ENCODE measurements around the gene PNPLA6.

Gene PNPLA6

GRCh38 chr19:7535047-7535997 lies at the start of gene PNPLA6:
TSS of gene PNPLA6 (plus strand) at chr19:7535717. CDS start at chr19:7535789, 72 bp downstream.
- peak; percentile 94 to 97 for DNase-seq
- no peak for TF ChIP-seq GATA1 (IDR thresholded peaks at IDR 0.05; ENCODE audit: low read depth, low read length)
- peak; percentile 20 for TF ChIP-seq POLR2A (IDR thresholded peaks at IDR 0.05; ENCODE audit: low read length)

GRCh38 chr19:7486923-7487322 lies 48.6 kb upstream of the PNPLA6 start:
- TF ChIP-seq POLR2A (IDR thresholded peaks at IDR 0.05; ENCODE audit: low read length) (no peak), GATA1 (IDR thresholded peaks at IDR 0.05; ENCODE audit: low read depth, low read length) (no peak)
- DNase-seq = no peak

GRCh38 chr19:7488736-7489353 lies 46.7 kb upstream of the PNPLA6 start, which contains the start of gene PEX11G:
TSS of gene PEX11G (minus strand) at chr19:7489035. CDS start at chr19:7489010, 25 bp downstream.
- peak; percentile 80 for TF ChIP-seq POLR2A (IDR thresholded peaks at IDR 0.05; ENCODE audit: low read length)
- no peak for TF ChIP-seq GATA1 (IDR thresholded peaks at IDR 0.05; ENCODE audit: low read depth, low read length)

GRCh38 chr19:7489609-7490044 lies 45.9 kb upstream of the PNPLA6 start:
- no peak for TF ChIP-seq GATA1 (IDR thresholded peaks at IDR 0.05; ENCODE audit: low read depth, low read length)
- TF ChIP-seq POLR2A (IDR thresholded peaks at IDR 0.05; ENCODE audit: low read length) = no peak
- no peak for DNase-seq

More at GRCh38 chr19:7488736-7489353, 46.7 kb upstream of the PNPLA6 start, which contains the start of gene PEX11G:
- DNase-seq = peak; percentile 91 to 95

GRCh38 chr19:7492142-7492541 lies 43.4 kb upstream of the PNPLA6 start:
- no peak for DNase-seq
- no peak for TF ChIP-seq POLR2A (IDR thresholded peaks at IDR 0.05; ENCODE audit: low read length)

- no peak for TF ChIP-seq GATA1 (IDR thresholded peaks at IDR 0.05; ENCODE audit: low read depth, low read length)
- TF ChIP-seq POLR2A (IDR thresholded peaks at IDR 0.05; ENCODE audit: low read length) = no peak
- DNase-seq = no peak
These were observed 43.0 kb upstream of the PNPLA6 start for GRCh38 chr19:7492558-7492957.

- no peak for DNase-seq
These were observed 41.0 kb upstream of the PNPLA6 start for GRCh38 chr19:7494416-7495098.

GRCh38 chr19:7497292-7497691 lies 38.2 kb upstream of the PNPLA6 start:
- TF ChIP-seq GATA1 (IDR thresholded peaks at IDR 0.05; ENCODE audit: low read depth, low read length) (no peak), POLR2A (IDR thresholded peaks at IDR 0.05; ENCODE audit: low read length) (no peak)
- DNase-seq = no peak

More at GRCh38 chr19:7494416-7495098, 41.0 kb upstream of the PNPLA6 start:
- no peak for TF ChIP-seq POLR2A (IDR thresholded peaks at IDR 0.05; ENCODE audit: low read length)
- TF ChIP-seq GATA1 (IDR thresholded peaks at IDR 0.05; ENCODE audit: low read depth, low read length) = no peak

- TF ChIP-seq POLR2A (IDR thresholded peaks at IDR 0.05; ENCODE audit: low read length) (no peak), GATA1 (IDR thresholded peaks at IDR 0.05; ENCODE audit: low read depth, low read length) (no peak)
- DNase-seq = peak; percentile 79 to 85
These were observed 34.6 kb upstream of the PNPLA6 start for GRCh38 chr19:7500811-7501450.

- no peak for TF ChIP-seq POLR2A (IDR thresholded peaks at IDR 0.05; ENCODE audit: low read length)
- no peak for TF ChIP-seq GATA1 (IDR thresholded peaks at IDR 0.05; ENCODE audit: low read depth, low read length)
- DNase-seq = no peak
These were observed 33.0 kb upstream of the PNPLA6 start for GRCh38 chr19:7502552-7502951.

- DNase-seq = peak; percentile 86 to 90
- TF ChIP-seq GATA1 (IDR thresholded peaks at IDR 0.05; ENCODE audit: low read depth, low read length) = no peak
- no peak for TF ChIP-seq POLR2A (IDR thresholded peaks at IDR 0.05; ENCODE audit: low read length)
These were observed 30.8 kb upstream of the PNPLA6 start for GRCh38 chr19:7504684-7505083.

- TF ChIP-seq POLR2A (IDR thresholded peaks at IDR 0.05; ENCODE audit: low read length) (no peak), GATA1 (IDR thresholded peaks at IDR 0.05; ENCODE audit: low read depth, low read length) (no peak)
- DNase-seq = no peak
These were observed 30.2 kb upstream of the PNPLA6 start for GRCh38 chr19:7505288-7505681.

- peak; percentile 90 to 93 for DNase-seq
- TF ChIP-seq GATA1 (IDR thresholded peaks at IDR 0.05; ENCODE audit: low read depth, low read length) = no peak
- no peak for TF ChIP-seq POLR2A (IDR thresholded peaks at IDR 0.05; ENCODE audit: low read length)
These were observed 29.7 kb upstream of the PNPLA6 start for GRCh38 chr19:7505682-7506384.
